Medulla oblongata (tissue), 1 donor: ENCODE data around the gene TET1.
"Not testable (repeated sequence)": the region's sequence is repeated elsewhere in the genome, so short reads cannot be mapped to it uniquely, and the experiment has no call there.

Experiments used
- DNase-seq: peaks from one replicate; pipeline ENCODE4 v3.0.0-alpha.2; 2015; ENCODE audit errors: extremely low spot score

TET1 gene

GRCh38 chr10:68562661-68563570 lies 2.8 kb downstream of the TET1 start:
- DNase-seq, result peak; percentile 7

GRCh38 chr10:68564712-68565111 lies 4.6 kb downstream of the TET1 start:
- no peak for DNase-seq

GRCh38 chr10:68565658-68566057 lies 5.5 kb downstream of the TET1 start:
- DNase-seq, result no peak

GRCh38 chr10:68566351-68566750 lies 6.2 kb downstream of the TET1 start:
- DNase-seq, result no peak

GRCh38 chr10:68566955-68567354 lies 6.8 kb downstream of the TET1 start:
- no peak for DNase-seq

GRCh38 chr10:68572151-68572550 lies 12.0 kb downstream of the TET1 start:
- no peak for DNase-seq

- no peak for DNase-seq
Measured at GRCh38 chr10:68574051-68574450, 13.9 kb downstream of the TET1 start.

GRCh38 chr10:68576118-68576517 lies 16.0 kb downstream of the TET1 start:
- no peak for DNase-seq

GRCh38 chr10:68578974-68579373 lies 18.8 kb downstream of the TET1 start:
- DNase-seq, result no peak

GRCh38 chr10:68584187-68584586 lies 24.1 kb downstream of the TET1 start:
- not testable (repeated sequence) for DNase-seq

GRCh38 chr10:68586606-68587305 lies 26.6 kb downstream of the TET1 start:
- DNase-seq, result no peak

- DNase-seq, result no peak
Measured at GRCh38 chr10:68594405-68594804, 34.3 kb downstream of the TET1 start.

GRCh38 chr10:68595513-68595912 lies 35.4 kb downstream of the TET1 start:
- no peak for DNase-seq

- DNase-seq, result no peak
Measured at GRCh38 chr10:68597407-68597806, 37.3 kb downstream of the TET1 start.

GRCh38 chr10:68598978-68599770 lies 39.0 kb downstream of the TET1 start:
- DNase-seq, result peak; percentile 21

GRCh38 chr10:68599771-68600040 lies 39.6 kb downstream of the TET1 start:
- DNase-seq, result peak; percentile 54

- peak; percentile 94 for DNase-seq
Measured at GRCh38 chr10:68600041-68600778, 40.1 kb downstream of the TET1 start.

GRCh38 chr10:68601501-68602265 lies 41.5 kb downstream of the TET1 start:
- no peak for DNase-seq

- no peak for DNase-seq
Measured at GRCh38 chr10:68602434-68602833, 42.3 kb downstream of the TET1 start.

GRCh38 chr10:68603766-68604165 lies 43.6 kb downstream of the TET1 start:
- no peak for DNase-seq

- no peak for DNase-seq
Measured at GRCh38 chr10:68604441-68604840, 44.3 kb downstream of the TET1 start.
